OCI-LY3 (cell line): ENCODE measurements around the gene ABHD3.
"Not testable (repeated sequence)": the region's sequence is repeated elsewhere in the genome, so short reads cannot be mapped to it uniquely, and the experiment has no call there.

Experiments used
- CTCF ChIP-seq: fragments of 200-600, 300-600 bp; sonication (generic); IDR thresholded peaks from 2 replicates; pipeline ENCODE4 v1.5.1; 2014; ENCODE audit warnings: antibody characterized with exemption, low read length, low read depth
- EZH2phosphoT487 ChIP-seq: fragments of 200-600 bp; shearing (Covaris generic); IDR thresholded peaks from 2 replicates; pipeline ENCODE4 v1.6.1; 2018; ENCODE audit warnings: antibody characterized with exemption, mixed run types, low read depth

- not testable (repeated sequence) for TF ChIP-seq CTCF, EZH2phosphoT487
These were observed 29.2 kb downstream of the ABHD3 start for GRCh38 chr18:21675354-21675753.
